WI38 (cell line): ENCODE data around the gene ALK.

Experiments
- H3K4me3 ChIP-seq: 2 replicates; pipeline ENCODE4 v1.5.1; 2011; ENCODE audit warnings: low read depth, mild to moderate bottlenecking, control low read depth, low read length
- TF ChIP-seq, protein P1 (sequence below): IDR thresholded peaks from 2 replicates; pipeline ENCODE4 v1.5.1; 2012; ENCODE audit warnings: low read depth, mild to moderate bottlenecking, control low read depth, low read length

The ALK gene

DNA sequence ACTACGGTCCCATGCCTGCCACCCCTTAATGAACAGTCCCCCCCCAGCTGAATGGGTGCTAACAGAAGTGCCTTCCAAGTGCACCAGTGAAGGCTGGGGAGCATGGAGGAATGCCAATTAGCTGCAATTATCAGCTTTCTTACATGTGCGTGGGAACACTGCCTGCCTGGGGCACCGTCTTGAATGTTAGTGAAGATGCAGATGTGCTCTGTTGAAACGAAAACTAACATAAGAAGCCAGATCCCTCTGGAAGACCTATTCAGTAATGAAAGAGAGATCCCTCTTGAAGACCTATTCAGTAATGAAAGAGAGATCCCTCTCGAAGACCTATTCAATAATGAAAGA is 651.6 kb downstream of the ALK start:
- TF ChIP-seq, protein P1, sequence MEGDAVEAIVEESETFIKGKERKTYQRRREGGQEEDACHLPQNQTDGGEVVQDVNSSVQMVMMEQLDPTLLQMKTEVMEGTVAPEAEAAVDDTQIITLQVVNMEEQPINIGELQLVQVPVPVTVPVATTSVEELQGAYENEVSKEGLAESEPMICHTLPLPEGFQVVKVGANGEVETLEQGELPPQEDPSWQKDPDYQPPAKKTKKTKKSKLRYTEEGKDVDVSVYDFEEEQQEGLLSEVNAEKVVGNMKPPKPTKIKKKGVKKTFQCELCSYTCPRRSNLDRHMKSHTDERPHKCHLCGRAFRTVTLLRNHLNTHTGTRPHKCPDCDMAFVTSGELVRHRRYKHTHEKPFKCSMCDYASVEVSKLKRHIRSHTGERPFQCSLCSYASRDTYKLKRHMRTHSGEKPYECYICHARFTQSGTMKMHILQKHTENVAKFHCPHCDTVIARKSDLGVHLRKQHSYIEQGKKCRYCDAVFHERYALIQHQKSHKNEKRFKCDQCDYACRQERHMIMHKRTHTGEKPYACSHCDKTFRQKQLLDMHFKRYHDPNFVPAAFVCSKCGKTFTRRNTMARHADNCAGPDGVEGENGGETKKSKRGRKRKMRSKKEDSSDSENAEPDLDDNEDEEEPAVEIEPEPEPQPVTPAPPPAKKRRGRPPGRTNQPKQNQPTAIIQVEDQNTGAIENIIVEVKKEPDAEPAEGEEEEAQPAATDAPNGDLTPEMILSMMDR, result no peak
- no peak overlapping the region for H3K4me3 ChIP-seq

DNA sequence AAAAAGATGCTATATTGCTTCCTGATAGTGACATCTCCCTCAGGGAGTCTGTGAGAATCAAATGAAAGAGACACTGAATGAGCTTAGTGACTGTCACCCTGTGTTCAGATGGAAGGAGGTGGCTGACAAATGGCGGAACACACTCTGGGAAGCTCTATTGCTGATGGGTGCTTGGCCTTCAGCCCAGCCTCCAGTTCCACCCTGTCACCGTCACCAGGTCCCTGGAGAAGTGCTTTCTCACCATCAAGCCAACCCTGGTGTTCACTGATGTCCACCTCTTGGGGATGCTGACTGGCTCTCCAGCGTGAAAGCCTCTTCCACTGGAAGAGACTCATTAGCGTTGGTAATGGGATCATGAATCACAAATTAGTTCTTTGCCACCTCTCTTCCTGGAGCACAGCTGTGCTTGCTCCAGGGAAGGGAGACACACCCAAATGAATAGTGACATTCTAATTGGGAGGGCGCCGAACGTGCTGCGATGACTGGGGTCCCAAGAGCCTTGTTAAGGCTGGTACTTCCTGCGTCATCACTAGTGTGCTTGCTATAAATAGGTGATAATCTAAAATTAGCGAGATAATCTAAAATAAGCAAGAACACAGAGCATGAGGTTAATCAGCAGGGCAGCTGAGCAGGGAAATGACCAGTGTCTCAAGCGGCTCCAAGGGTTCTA is 652.2 kb downstream of the ALK start:
- no peak overlapping the region for H3K4me3 ChIP-seq
- TF ChIP-seq, protein P1, result no peak

DNA sequence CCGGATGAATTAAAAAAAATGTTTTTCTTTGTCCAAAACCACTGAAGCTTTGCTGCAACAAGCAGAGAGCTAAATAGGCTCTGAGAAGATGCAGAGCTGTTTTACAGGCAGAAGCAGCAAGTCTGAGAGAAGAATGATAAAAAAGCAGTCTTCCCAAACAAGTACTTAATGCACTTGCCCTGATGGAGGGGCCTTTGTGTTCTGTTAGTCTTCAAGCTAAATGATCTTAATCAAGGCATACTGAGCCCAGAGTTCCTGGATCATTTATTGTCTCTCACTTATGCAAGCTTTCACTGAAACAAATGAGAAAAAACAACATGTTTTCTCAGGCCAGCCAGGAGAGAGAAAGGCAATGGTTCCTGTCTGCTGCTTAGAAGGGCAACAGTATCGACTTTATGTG is 653.7 kb downstream of the ALK start:
- TF ChIP-seq, protein P1, result no peak
- H3K4me3 ChIP-seq, result no peak overlapping the region

DNA sequence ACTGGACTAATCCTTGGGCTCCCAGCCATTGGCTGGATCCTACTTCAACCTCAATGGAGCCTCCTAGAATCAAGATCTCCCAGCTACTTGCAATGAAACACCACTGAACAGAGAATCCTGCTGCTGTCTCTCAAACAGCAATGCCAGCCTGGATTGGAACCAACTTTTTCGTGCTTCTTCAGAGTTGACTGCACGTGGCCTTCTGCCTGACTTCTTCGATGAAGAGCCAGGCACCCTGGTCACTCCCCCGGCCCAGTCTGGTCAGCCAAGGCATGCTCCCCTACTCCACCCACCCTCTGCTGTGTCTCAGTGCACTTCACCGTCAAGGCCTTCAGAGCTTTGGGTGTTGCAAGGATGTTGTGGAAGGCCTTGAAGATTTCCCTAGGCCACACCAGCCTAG is 657.5 kb downstream of the ALK start:
- no peak overlapping the region for H3K4me3 ChIP-seq
- TF ChIP-seq, protein P1, result no peak

DNA sequence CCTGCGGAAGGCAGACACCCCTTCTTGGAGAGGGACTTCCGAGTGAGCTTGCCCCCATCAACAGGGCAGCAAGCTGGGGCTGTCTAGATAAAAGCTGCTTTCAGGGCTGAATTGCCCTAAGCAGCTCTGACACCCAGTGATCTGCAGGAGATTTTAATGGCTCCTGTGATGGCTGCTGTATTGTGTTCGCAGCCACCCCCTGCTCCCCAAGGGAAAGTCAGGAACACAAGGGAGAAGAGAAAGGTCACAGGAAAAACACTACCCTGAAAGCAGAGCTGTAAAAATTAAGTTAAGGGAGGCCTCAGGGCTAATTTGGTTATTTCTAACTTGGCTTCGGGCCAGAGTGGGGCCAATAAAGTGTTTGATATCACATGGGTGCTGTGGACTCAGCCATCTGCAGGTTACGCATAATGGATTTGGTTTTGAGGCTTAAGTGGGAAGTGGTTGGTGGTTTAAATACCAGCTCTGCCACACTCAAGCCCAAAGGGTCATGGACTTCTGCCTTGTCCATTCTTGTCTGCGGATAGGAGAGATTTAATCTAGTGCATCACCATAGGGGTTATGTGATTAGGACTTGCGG is 658.6 kb downstream of the ALK start:
- no peak overlapping the region for H3K4me3 ChIP-seq
- TF ChIP-seq, protein P1, result no peak

DNA sequence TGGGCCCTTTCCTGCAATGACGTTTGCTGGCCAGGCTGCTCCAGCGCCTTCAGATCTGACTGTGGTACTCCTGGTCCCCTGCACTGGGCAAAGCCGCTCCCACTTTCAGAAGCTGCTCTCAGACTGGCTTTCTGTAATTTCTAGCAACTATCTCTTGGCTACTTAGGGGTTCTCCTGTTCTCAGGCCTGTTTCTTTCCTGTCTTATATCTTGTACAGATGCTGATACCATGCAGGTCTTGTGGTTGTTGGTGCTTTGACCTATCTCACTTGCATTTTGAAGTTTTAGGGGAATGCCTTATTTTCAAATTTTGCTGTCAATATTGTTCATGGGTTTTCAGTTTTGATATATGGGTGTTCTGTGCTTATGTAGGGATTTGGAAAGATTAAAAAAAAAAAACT is 660.4 kb downstream of the ALK start:
- no peak overlapping the region for H3K4me3 ChIP-seq
- TF ChIP-seq, protein P1, result no peak

DNA sequence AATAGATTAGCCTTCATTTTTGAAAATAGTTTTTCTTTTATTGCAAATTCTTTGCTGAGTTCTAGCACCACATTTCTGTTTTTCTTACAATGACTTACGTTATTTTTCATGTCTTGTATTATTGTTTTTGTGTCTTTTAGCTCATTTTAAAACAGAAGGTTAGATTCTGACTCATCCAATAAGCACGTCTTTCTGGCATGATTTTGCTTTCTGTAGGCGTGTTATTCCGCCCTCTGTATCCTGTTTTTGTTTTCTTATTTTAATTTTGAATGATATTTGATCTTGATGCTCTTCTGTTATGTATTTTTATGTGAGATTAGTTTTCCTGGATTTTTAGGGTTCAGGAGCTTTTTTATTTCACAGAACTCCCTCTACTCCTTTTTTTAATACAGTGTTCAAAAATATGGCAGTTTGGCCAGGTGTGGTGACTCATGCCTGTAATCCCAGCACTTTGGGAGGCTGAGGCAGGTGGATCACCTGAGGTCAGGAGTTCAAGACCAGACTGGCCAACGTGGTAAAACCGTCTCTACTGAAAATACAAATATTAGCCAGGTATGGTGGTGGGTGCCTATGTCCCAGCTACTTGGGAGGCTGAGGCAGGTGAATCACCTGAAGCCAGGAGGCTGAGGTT is 661.1 kb downstream of the ALK start:
- TF ChIP-seq, protein P1, result no peak
- H3K4me3 ChIP-seq, result no peak overlapping the region
